GM23248 (cell line): ENCODE data around the gene NKAIN4. TPM values are rescaled to one million over a fixed set of nuclear protein-coding genes. Genes with fewer than 3 reads are reported as not detected.

Experiments
- DNase-seq: peaks from one replicate; pipeline ENCODE4 v3.0.0-alpha.2; 2015
- H2AFZ ChIP-seq: fragments of 200-600 bp; sonication (generic); 2 replicates; pipeline ENCODE4 v1.6.1; 2016; ENCODE audit warnings: antibody characterized with exemption
- H3F3A ChIP-seq: fragments of 200-600 bp; sonication (generic); 2 replicates; pipeline ENCODE4 v1.6.1; 2016; ENCODE audit warnings: mild to moderate bottlenecking, antibody characterized with exemption, mixed run types; ENCODE audit not compliant: insufficient read depth
- H3K27ac ChIP-seq: fragments of 200-600 bp; sonication (generic); 2 replicates; pipeline ENCODE4 v1.5.1; 2016; ENCODE audit warnings: mild to moderate bottlenecking
- H3K27me3 ChIP-seq: fragments of 200-600 bp; sonication (generic); replicated peaks from 2 replicates; pipeline ENCODE4 v1.6.1; 2016; ENCODE audit warnings: mild to moderate bottlenecking; ENCODE audit not compliant: insufficient read depth
- H3K36me3 ChIP-seq: fragments of 200-600 bp; sonication (generic); 2 replicates; pipeline ENCODE4 v1.6.1; 2016; ENCODE audit warnings: low read depth, mild to moderate bottlenecking
- H3K4me1 ChIP-seq: fragments of 200-600 bp; sonication (generic); 2 replicates; pipeline ENCODE4 v1.6.1; 2016; ENCODE audit warnings: mild to moderate bottlenecking; ENCODE audit not compliant: insufficient read depth
- H3K4me2 ChIP-seq: fragments of 200-600 bp; sonication (generic); one replicate; pipeline ENCODE4 v1.6.1; 2016; ENCODE audit warnings: mild to moderate bottlenecking; ENCODE audit not compliant: unreplicated experiment
- H3K4me3 ChIP-seq: fragments of 200-600 bp; sonication (generic); 2 replicates; pipeline ENCODE4 v1.5.1; 2016; ENCODE audit warnings: mild to moderate bottlenecking
- H3K79me2 ChIP-seq: fragments of 200-600 bp; sonication (generic); 2 replicates; pipeline ENCODE4 v1.6.1; 2016; ENCODE audit warnings: mild to moderate bottlenecking; ENCODE audit not compliant: insufficient read depth
- H3K9ac ChIP-seq: fragments of 200-600 bp; sonication (generic); 2 replicates; pipeline ENCODE4 v1.6.1; 2016; ENCODE audit warnings: mild to moderate bottlenecking
- H3K9me2 ChIP-seq: fragments of 200-600 bp; sonication (generic); 2 replicates; pipeline ENCODE4 v1.6.1; 2016; ENCODE audit warnings: mixed run types, mild to moderate bottlenecking, moderate library complexity; ENCODE audit not compliant: insufficient read depth
- H3K9me3 ChIP-seq: fragments of 200-600 bp; sonication (generic); one replicate; pipeline ENCODE4 v1.6.1; 2017; ENCODE audit warnings: low read depth
- H4K20me1 ChIP-seq: fragments of 200-600 bp; sonication (generic); 2 replicates; pipeline ENCODE4 v1.6.0; 2016; ENCODE audit not compliant: insufficient read depth
- EZH2 ChIP-seq: fragments of 200-600 bp; sonication (generic); IDR thresholded peaks from 2 replicates; pipeline ENCODE4 v1.6.1; 2018; ENCODE audit warnings: antibody characterized with exemption, mild to moderate bottlenecking; ENCODE audit not compliant: insufficient read depth, poor library complexity, severe bottlenecking
- EZH2phosphoT487 ChIP-seq: fragments of 200-600 bp; sonication (generic); IDR thresholded peaks from 2 replicates; pipeline ENCODE4 v1.6.1; 2018; ENCODE audit warnings: antibody characterized with exemption, moderate library complexity, mild to moderate bottlenecking, low read depth; ENCODE audit not compliant: insufficient read depth
- WGBS, 2 experiments: methylation state at CpG; one replicate each; pipeline ENCODE4 v1.1.6; 2015 to 2017; ENCODE audit warnings: low lambda C conversion rate in 2 of 2, low coverage in 1 of 2; ENCODE audit errors: missing lambda C conversion rate in 2 of 2; 5-methylcytosine and 5-hydroxymethylcytosine counted together
- in situ Hi-C: fragments of 300-500 bp; cut with MboI; formaldehyde crosslinking; loops from 2 replicates; pipeline ENCODE4 v1.15.0; 2020
- polyA plus RNA-seq: library from polyadenylated mRNA; unstranded; fragments of >200 nt; fragmentation: Nextera tagmentation; extraction: Ambion mirVana; gene quantifications from 2 replicates; pipeline ENCODE4 v1.2.1, GENCODE V29; 2016
- total RNA-seq: library from RNA; depleted of rRNA; stranded (reverse); fragments of >200 nt; shearing (Covaris generic); gene quantifications from 2 replicates; pipeline ENCODE4 v1.2.3, GENCODE V29; 2014

Gene NKAIN4
- total and polyA plus RNA-seq, 2 experiments from 2014 or later: not detected

DNA sequence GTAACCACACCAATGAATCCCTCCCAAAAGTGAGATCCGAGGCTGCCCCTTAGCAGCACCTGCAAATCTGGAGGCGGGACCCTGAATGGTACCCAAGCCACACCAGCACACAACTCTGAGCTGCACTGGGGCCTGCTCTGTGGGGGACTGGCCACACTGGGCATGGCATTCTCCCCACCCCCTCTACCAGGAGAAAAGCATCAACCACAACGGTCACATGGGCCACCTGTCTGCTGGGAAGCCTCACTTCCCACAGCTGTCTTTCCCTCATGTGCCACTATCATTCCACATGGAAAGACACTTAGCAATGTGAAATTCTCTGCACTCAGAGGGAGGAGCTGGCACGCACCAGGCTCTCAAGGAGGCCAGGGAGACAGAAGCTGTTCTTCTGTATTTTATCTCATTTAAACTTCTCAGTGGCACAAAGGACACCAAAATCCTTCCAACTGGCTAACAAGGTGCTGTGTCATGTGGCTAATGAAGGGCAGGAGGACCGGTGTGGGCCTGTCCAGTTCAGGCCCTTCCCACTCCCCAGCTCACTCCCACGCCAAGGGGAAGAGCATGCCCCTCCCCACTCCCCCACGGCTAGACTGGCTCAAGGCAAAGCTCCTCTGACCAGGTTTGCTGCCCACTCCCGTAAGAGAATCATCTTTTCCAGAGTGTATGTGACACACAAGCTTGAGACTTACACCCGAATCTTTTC is 57.3 kb downstream of the NKAIN4 start:
- H3K9me3 ChIP-seq: no peaks in the 10 kb centered on the region
- H3K9ac ChIP-seq: no peak overlapping the region
- H3K4me1 ChIP-seq: no peaks in the 10 kb centered on the region
- H3K27ac ChIP-seq: no peak overlapping the region
- WGBS, 2 experiments: 71 to 75% methylated on average over 9 of the region's 9 CpGs
- peaks cover 20% of the 10 kb centered on the region; the same call in 1 of the 2 replicates for H4K20me1 ChIP-seq
- no peak overlapping the region for H2AFZ ChIP-seq
- H3F3A ChIP-seq: peaks cover 9% of the 10 kb centered on the region; the same call in 1 of the 2 replicates
- H3K79me2 ChIP-seq: peaks cover 69% of the 10 kb centered on the region
- H3K9me2 ChIP-seq: no peaks in the 10 kb centered on the region
- H3K4me3 ChIP-seq: no peak overlapping the region
- in situ Hi-C loops: no loop called here
- no peak overlapping the region for H3K4me2 ChIP-seq
- DNase-seq: no peak
- H3K36me3 ChIP-seq: peaks cover 12% of the 10 kb centered on the region
- no peaks in the 10 kb centered on the region for H3K27me3 ChIP-seq
- TF ChIP-seq EZH2phosphoT487: no peak
- TF ChIP-seq EZH2: no peak

DNA sequence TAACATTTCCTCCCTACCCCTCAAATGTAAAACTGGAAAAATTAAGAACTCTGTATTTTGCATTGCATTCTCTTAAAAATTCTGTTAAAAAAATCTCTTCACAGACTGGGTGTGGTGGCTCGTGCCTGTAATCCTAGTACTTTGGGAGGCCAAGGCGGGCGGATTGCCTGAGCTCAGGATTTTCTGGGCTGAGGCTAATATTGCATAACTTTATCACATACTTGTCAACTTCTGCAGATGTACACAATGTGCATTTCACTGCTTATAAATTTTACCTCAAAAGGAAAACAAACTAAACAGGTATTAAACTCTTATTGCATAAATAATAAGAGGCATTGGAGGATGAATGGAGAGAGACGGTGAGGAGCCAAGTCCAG is 59.5 kb downstream of the NKAIN4 start:
- no peak overlapping the region for H3K27ac ChIP-seq
- in situ Hi-C loops: no loop called here
- peaks cover 12% of the 10 kb centered on the region for H3K36me3 ChIP-seq
- H3K4me3 ChIP-seq: no peak overlapping the region
- TF ChIP-seq EZH2phosphoT487 (no peak), EZH2 (no peak)
- H3K9me2 ChIP-seq: no peaks in the 10 kb centered on the region
- peaks cover 20% of the 10 kb centered on the region; the same call in 1 of the 2 replicates for H4K20me1 ChIP-seq
- H3K9me3 ChIP-seq: no peaks in the 10 kb centered on the region
- H3K9ac ChIP-seq: no peak overlapping the region
- WGBS, 2 experiments: 83 to 86% methylated on average over 4 of the region's 4 CpGs
- H3F3A ChIP-seq: peaks cover 9% of the 10 kb centered on the region; the same call in 1 of the 2 replicates
- H3K79me2 ChIP-seq: peaks cover 47% of the 10 kb centered on the region
- no peak overlapping the region for H3K4me2 ChIP-seq
- no peaks in the 10 kb centered on the region for H3K27me3 ChIP-seq
- no peak for DNase-seq
- H3K4me1 ChIP-seq: no peaks in the 10 kb centered on the region
- H2AFZ ChIP-seq: no peak overlapping the region

DNA sequence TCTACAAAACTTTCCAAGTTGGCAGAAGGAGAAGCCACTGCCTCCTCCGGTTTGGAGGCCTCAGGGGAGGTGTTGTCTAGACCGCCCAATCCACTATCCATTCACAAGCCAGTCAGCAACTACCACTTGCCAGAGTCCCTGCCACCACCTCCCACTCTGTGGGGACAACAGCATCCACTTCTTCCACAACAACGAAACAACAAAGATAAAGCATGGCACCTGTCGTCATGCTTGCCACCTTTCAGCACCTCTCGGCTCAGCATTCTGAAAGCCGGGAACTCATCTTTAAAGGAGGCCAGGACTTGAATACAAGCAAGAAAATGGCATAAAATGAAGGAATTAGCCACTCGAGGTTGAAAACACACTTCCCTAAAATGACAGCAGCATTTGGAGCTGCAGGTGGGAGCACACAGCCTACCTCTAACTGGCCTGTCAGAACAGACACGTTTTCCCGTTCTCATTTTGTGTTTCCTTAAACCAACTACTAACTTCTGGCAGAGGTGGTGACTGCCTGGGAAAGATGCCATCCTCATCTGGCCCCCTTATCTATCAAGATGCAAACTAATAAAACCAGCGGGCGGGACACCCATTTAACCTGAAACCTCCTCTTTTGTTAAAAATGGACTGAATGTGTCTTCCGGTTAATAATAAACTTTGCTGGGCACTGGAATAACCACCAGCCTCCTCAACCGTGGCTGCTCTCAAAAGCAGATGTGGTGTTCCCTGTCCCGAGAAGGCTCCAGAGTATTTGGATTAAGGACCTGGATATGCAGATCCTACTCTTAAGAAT is 60.1 kb downstream of the NKAIN4 start:
- H3K4me3 ChIP-seq: no peak overlapping the region
- H2AFZ ChIP-seq: no peak overlapping the region
- H3K9ac ChIP-seq: no peak overlapping the region
- H3K4me1 ChIP-seq: no peaks in the 10 kb centered on the region
- H3F3A ChIP-seq: peaks cover 9% of the 10 kb centered on the region; the same call in 1 of the 2 replicates
- no peak overlapping the region for H3K27ac ChIP-seq
- H3K27me3 ChIP-seq: no peaks in the 10 kb centered on the region
- TF ChIP-seq EZH2: no peak
- TF ChIP-seq EZH2phosphoT487: no peak
- peaks cover 12% of the 10 kb centered on the region for H3K36me3 ChIP-seq
- DNase-seq: no peak
- no peak overlapping the region for H3K4me2 ChIP-seq
- H3K79me2 ChIP-seq: peaks cover 41% of the 10 kb centered on the region
- H3K9me2 ChIP-seq: no peaks in the 10 kb centered on the region
- in situ Hi-C loops: no loop called here
- H3K9me3 ChIP-seq: no peaks in the 10 kb centered on the region
- 74 to 77% methylated on average over 14 of the region's 14 CpGs for WGBS, 2 experiments
- H4K20me1 ChIP-seq: peaks cover 20% of the 10 kb centered on the region; the same call in 1 of the 2 replicates

DNA sequence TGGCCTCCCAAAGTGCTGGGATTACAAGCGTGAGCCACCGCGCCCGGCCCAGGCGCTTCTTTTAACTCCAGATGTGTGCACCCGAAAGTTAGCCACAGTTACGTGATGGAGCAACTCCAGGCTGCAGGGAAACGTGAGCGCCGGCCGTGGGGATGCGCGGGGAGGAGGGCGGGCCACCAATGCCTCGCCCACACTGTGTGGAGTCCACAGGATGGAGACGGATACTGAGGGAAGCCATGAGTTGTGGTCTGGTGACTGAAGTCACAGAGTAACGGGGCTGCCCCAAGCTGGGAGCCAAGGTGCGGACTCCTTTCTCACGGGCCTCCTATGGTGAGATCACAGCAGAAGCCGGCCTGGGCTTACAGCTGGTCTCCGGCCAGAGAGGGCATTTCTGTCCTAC is 61.5 kb downstream of the NKAIN4 start:
- no peaks in the 10 kb centered on the region for H3K27me3 ChIP-seq
- no peak overlapping the region for H3K27ac ChIP-seq
- TF ChIP-seq EZH2 (no peak), EZH2phosphoT487 (no peak)
- peaks cover 27% of the 10 kb centered on the region for H3K79me2 ChIP-seq
- no peak overlapping the region for H3K4me2 ChIP-seq
- no peak overlapping the region for H3K4me3 ChIP-seq
- 90 to 92% methylated on average over 21 of the region's 21 CpGs for WGBS, 2 experiments
- no peaks in the 10 kb centered on the region for H3K9me2 ChIP-seq
- no peaks in the 10 kb centered on the region for H3K4me1 ChIP-seq
- in situ Hi-C loops: no loop called here
- peaks cover 10% of the 10 kb centered on the region; the same call in 1 of the 2 replicates for H4K20me1 ChIP-seq
- H2AFZ ChIP-seq: no peak overlapping the region
- H3K9ac ChIP-seq: no peak overlapping the region
- no peak for DNase-seq
- peaks cover 9% of the 10 kb centered on the region; the same call in 1 of the 2 replicates for H3F3A ChIP-seq
- no peaks in the 10 kb centered on the region for H3K9me3 ChIP-seq
- H3K36me3 ChIP-seq: peaks cover 12% of the 10 kb centered on the region
